Endothelial cell of hepatic sinusoid (primary cell): Measurements from ENCODE around the gene ATG10.

Source experiments
- in situ Hi-C: cut with HindIII; loops from 2 replicates; pipeline ENCODE4 v1.10.0; 2017; ENCODE audit warnings: low sequenced_read_pairs

The ATG10 gene

DNA sequence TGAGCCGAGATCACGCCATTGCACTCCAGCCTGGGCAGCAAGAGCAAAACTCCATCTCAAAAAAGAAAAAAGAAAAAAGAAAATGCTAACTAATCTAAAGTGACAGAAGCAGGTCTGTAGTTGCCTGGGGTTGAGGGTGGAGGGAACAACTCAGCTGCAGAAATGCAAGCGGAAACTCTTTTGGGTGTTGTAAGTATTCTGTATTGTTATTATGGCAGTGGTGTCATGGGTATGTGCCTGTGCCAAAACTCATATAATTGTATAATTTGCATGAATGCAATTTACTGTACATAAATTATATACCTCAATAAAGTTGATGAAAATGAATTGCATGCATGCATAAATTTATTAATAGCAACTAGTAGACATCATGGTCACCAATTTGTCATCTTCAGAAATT lies 329.4 kb downstream of the ATG10 start:
- in situ Hi-C loops: no loop called here
